ENCODE data around the gene PLA2G2F.

DNA sequence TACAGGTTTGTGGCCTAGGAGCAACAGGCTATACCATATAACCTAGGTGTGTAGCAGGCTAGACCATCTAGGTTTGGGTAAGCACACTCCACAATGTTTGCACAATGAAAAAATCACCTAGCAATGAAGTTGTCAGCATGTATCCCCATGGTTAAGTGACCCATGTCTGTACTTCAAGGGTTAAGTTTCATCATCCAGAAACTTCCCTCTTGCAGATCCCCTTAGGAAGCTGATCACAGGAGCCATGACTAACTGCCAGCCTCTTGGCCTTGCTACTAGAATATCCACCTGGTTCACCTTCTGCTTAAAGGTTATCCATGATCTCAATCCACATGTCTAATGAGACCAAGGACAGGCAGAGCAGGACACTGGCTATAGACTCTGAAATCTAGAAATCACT lies 43.3 kb downstream of the PLA2G2F start:
- TF ChIP-seq POLR2A (IDR thresholded peaks at IDR 0.05; ENCODE audit: low read length) (no peak), GATA1 (IDR thresholded peaks at IDR 0.05; ENCODE audit: low read depth, low read length) (no peak)

All from erythroblast (primary cell).